NCI-H2107 treated with DMSO at 0.1 percent for 48 hours (cell line): ENCODE measurements around the gene ALOX12.

ENCODE experiments used
- DNase-seq: peaks from one replicate; lab custom pipeline; 2025; ENCODE audit not compliant: unreplicated experiment; lab: John Stamatoyannopoulos, UW

ALOX12 gene

DNA sequence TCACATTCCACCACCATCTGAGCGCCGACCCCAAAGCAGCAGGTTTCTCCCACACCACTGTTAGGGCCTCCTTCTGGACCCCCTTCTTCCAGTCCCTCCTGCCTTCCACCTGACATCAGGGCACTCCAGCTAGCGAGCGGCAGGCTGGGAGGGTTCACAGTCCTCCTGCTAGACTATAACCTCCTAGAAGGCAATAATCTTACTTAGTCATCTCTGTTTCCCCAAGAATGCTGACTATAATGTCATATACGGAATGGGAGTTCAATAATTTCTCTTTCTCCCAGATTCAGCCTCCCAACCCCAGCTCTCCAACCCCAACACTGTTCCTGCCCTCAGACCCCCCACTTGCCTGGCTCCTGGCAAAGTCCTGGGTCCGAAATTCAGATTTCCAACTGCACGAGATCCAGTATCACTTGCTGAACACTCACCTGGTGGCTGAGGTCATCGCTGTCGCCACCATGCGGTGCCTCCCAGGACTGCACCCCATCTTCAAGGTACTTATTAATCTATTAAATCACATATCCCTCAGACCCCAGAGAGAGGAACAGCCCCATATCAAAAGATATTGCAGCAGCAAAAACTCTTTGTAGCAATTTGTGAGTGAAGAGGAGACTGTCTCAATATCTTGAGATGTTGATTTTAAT is 5.6 kb downstream of the ALOX12 start:
- peak; percentile 0 for DNase-seq

DNA sequence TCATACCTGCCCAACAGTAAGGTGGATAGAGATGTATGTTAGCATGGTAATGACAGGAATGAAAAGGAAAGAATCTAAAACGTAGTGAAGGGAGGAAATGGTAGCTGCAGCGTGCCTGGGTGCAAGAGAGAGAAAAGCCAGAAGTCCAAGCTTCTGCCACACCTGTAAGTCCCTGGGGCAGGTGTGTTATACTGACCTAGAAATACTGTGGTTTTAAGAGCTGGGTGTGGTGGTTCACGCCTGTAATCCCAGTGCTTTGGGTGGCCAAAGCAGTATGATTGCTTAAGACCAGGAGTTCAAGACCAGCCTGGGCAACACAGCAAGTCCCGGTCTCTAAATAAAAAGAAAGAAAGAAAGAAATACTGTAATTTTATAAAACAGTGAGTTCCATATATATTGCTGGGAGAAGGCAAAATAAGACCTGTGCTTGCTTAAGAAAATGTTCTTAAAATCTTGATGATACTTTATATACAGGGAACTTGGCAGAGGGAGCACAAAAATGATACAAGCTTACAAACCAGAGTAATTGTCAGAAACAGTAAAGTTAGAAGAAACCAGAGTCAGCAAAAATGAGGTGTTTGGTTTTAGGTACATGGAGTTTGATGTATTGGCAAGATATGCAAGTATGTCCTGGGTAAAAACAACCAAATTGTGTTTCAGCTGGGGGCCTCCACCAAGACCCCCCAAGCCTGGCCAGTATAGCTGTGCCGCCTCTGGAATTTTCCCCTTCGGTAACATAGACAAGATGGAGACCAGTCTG is 6.6 kb downstream of the ALOX12 start:
- no peak for DNase-seq

DNA sequence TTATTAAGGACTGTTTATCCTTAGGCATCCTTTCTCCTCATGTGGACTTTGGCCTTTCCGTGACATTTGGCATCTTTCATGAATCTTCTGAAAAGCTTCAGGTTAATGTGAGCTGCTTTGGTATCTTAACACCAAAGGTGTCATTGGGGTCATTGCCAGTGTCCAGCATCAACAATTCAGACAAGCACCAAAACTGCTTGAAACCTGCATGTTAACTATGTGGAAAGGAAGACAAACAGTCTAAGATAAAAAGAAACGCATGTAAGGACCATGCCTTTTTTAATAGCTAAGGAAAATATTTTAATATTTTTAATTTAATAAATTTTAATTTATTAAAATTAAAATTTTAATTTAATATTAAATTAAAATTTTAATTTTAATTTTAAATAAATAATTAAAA is 7.9 kb downstream of the ALOX12 start:
- no peak for DNase-seq

DNA sequence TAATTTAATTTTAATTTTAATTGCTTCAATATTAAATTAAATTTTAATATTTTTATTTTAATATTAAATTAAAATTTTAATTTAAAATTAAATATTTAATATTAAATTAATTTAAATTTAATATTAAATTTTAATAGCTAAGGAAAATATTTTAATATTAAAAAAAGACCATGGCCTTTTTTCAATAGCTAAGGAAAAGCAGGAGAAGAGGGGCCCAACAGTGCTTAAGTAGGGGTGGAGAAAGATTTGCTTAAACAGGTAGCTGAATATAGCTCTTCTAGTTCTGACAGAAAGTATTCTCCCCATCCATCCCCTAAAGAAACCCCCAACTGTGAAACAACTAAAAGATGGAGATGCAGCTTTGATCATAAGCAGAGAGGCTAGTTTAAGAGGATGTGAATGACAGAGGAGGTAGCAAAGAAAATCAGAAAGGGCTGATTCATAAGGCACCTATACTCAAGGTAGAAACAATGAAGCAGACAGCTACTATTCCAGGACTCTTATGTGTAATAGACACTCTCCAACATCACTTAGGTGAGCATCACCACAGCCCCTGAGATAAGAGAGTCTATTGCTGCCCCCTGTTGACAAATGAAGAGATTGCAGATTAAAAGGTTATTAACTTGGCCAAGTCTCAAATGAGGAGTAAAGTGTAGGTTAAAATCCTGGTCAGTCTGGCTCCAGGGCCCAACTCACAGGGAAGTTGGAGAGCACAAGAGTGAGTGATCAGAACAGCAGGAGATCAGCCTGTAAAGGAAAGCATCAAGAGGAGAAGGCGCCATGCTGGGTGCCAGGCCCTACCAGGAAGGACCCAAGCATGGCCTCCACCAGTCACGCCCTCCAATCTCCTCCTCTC is 8.8 kb downstream of the ALOX12 start:
- DNase-seq = peak; percentile 64

DNA sequence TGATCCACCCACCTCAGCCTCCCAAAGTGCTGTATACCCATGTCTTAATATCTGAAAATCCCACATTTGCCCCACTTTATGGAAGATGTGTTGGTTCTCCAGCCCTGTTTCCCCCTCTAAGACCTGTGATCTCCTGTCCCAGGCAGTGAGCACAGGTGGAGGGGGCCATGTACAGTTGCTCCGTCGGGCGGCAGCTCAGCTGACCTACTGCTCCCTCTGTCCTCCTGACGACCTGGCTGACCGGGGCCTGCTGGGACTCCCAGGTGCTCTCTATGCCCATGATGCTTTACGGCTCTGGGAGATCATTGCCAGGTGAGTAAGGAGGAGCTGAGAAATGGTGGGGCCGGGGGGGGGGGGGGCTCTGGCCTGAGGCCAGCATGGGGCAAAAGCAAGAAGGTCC is 9.9 kb downstream of the ALOX12 start:
- no peak for DNase-seq

DNA sequence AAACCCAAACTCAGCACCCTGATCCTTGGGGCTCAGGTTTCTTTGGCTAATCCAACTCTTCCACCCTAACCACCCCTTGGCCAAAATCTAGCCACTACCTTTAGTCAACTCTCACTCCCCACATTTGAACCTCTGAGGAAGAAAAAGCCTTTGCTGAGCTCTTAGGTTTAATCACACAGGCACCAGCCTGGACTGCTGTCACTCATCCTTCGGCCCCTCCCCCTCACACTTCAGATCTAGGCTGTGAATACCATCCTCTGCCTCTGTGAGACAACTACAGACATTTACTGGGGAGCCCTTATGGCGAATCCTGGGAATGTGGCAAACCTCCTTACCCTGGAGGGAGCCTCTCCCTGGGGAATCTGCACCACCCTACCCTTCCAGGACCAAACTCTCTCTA is 11.3 kb downstream of the ALOX12 start:
- no peak for DNase-seq

DNA sequence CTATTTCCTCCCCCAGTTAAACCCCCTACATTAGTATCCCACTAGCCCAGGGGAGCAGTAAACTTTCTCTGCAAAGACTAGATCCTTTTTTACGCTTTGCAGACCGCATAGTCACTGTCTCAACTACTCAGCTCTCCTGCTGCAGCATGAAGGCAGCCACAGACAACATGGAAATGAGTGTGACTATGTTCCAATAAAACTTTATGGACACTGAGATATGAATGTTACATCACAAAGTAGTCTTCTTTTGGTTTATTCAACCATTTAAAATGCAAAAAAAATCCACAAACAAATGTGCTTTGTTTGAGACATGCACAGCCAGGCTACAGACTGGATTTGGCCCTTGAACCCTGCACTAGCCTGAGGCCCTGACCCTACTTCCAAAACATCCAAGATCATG is 14.7 kb downstream of the ALOX12 start:
- no peak for DNase-seq

DNA sequence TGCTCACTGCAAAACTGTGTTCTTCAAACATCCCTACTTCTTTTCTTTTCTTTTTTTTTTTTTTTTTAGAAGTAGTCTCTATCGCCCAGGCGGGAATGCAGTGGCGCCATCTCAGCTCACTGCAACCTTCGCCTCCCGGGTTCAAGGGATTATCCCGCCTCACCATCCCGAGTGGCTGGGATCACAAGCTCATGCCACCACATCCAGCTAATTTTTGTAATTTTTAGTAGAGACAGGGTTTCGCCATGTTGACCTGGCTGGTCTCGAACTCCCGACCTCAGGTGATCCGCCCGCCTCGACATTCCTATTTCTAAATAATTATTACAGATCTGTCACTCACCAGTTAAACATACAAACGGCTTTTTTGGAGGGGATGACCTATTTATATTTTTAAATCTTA is 15.6 kb downstream of the ALOX12 start:
- DNase-seq = no peak

DNA sequence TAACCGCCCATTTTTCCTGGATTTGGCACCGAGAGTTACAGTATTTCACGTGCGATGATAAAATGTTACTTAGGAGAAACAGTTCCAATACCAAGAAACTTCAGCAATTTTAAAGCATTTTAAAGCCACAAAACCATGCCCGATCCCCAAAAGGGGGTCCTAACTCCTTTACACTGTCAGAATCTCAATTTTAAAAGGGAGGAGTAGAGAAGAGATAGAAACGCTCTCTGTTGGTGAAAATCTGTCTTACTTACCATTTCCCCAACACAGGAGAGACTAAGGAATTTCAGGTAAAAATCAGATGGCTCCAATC is 16.0 kb downstream of the ALOX12 start:
- no peak for DNase-seq

DNA sequence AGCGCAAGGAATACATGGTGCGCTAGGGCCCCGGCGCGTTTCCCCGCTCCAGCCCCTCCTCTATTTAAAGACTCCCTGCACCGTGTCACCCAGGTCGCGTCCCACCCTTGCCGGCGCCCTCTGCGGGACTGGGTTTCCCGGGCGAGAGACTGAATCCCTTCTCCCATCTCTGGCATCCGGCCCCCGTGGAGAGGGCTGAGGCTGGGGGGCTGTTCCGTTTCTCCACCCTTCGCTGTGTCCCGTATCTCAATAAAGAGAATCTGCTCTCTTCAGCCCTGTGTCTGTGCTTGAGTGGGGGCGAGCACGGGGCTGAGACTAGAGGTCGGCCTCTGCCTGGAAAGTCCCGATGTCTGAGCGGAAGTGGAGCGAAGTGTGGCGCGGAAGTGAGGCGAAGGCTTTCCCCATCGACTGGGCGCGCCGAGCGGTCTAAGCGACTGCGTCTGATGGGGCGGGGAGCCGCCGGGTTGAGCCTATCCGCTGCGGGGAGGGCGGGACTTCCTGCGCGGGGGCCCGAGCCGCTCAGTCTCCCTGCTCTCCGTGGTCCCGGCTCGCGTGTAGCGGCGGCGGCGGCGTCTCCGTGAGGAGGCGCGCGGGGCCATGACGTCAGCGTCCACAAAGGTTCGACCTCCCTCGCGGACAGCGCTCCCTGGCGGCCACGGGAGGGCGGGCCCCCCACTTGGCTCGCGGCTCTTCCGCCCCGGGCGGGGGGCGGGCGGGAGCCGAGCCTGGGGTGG is 18.6 kb downstream of the ALOX12 start:
- DNase-seq = peak; percentile 64

DNA sequence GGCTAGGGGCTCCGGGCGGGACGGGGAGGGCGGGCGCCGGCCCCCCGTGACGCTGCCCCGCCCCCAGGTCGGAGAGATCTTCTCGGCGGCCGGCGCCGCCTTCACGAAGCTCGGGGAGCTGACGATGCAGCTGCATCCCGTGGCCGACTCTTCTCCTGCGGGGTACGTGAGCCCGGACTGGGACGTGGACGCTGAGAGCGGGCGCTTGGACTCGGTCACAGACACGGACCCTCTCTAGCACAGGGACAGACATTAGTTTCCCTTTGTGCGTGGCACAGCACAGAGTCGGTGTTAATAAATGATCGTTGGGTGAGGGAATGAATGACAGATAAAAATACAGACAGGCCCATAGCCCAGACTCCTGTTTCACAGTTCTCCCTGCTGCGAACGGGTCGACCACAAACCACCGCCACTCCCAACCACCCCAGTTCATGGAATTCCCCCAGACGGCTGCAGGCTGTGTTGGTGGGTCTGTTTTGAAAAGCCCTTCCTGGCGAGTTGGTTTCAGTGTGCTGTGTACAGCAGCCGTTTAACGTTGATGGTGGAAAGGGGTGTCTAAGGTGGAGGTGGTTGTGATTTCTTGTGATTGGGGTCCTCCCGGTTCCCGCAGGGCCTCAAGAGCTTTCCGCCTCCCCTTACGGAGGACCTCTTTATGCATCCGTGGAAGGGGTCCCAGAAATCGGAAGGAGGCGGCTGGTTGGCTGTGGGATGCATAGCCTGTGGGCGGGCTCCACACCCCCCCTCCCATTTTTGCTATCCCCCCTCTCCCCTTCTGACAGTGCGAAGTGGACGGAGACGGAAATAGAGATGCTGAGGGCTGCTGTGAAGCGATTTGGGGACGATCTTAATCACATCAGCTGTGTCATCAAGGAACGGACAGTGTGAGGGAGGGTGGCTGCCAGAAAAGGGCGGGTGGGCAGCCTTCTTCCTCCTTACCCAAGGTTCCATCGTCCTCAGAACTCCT is 19.4 kb downstream of the ALOX12 start:
- no peak for DNase-seq

DNA sequence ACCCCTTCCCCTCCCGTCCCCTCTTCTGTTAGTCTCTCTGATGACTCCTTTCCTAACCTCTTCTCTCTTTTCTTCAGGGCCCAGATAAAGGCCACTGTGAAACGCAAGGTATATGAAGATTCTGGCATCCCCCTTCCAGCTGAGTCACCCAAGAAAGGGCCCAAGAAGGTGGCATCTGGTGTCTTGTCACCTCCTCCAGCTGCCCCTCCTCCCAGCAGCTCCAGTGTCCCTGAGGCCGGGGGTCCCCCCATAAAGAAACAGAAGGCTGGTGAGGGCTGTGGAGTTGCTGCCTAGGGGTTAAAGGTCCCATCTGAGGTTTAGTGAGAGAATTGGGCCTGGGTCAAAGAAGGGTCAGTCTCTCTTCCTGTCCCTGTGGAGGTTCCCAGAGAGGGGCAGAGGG is 20.6 kb downstream of the ALOX12 start:
- no peak for DNase-seq

DNA sequence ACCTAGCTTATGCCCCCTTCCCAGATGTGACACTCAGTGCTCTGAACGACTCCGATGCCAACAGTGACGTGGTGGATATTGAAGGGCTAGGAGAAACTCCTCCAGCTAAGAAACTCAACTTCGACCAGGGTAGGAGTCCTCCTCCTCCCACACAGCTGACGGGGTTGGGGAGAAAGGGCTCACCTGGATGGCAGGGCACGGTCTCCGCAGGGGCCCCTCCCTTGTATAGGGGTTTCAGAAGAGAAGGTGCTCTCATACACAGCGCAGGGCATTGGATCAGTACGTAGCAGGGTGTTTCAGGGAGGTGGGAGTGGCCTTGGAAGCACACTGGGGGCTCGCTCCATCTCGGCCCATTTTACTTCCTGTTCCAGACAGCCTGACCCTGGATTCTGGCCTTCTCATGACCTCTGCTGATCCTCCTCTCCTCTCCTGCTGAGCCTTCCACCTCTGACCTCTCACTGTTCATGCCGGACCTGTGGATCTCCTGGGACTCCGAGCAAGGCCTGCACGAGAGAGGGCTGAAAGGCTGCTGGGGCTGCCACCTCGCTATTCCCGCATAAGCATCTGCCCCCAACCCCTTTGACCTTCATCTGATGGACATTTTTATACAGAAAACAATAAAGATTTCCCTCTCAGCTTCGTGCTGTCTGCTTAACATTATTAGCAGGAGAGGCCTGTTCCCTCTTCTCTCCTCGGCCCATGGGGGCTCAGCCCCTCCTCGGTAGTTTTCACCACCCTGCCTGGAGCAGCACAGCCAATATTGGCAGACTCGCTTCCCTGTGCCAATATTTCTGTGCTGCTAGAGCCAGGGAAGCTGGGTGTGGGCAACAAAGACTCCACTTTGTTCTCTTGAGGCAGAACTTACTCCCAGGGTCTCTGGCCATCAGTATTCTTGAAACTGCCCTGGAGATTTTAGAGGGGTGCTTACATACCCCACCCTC is 21.3 kb downstream of the ALOX12 start:
- DNase-seq = no peak

DNA sequence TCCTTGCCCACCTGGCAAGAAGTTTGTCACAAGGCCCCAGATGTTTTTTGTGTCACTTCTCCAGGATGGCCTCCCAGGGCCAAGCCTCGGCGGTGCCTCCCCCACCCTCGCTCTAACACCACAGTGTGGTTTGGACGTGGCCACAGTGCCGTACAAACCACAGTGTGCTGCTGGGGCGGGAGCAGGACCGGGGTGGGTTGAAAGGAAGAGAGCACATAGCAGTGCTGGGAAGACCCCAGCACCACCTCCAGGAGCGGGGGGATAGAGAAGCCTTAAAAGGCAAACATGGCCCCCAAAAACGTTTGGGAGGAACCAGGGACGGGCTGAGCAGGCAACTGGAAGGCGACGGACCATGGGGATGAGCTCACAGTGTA is 22.0 kb downstream of the ALOX12 start:
- no peak for DNase-seq

DNA sequence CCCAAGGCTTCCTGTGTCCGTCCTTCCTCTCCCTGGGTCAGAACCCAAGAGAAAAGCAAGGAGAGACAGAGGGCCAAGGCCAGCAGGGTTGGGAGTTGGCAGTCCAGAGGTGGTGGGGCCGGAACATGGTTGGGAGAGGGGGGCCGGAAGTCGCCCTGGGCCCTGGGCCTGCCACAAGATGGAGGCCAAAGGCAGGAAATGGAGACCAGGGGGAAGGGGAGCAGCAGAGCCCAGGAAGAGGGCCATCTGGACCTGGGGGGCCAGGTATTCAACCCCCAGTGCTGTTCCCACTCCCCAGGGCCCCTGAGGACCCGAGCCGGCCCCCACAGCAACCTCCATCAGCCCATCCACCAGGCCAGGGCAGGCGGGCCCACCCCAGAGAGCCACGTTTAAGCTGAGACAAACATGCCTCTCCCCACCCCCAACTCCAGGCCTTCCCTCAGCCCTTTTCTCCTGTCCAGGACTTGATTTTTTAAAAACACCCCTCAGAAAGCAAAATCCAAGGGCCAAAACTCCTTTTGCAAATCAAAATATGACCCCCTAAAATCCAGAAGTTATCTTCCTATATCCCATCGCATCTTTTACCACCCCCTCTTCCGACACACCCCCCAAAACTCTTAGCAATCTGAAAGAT is 22.6 kb downstream of the ALOX12 start:
- no peak for DNase-seq

DNA sequence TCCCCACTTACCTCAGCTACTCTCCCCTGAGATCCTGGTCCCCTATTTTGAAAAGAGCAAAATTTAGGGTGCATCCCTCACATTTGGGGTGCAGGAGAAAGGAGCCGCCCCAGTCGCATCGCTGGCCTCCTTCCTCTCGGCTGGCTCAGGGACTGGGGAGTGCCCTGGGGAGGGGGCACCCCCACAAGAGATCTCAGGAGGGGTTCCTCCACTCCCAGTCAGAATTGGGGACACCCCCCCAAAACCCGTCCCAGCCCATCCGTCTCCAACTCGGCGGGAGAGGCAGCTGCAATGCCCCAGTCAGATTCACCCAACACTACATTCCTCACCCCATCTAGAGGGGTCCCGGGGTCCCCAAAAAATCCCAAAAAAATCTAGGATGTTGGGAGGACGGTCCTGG is 23.5 kb downstream of the ALOX12 start:
- no peak for DNase-seq

DNA sequence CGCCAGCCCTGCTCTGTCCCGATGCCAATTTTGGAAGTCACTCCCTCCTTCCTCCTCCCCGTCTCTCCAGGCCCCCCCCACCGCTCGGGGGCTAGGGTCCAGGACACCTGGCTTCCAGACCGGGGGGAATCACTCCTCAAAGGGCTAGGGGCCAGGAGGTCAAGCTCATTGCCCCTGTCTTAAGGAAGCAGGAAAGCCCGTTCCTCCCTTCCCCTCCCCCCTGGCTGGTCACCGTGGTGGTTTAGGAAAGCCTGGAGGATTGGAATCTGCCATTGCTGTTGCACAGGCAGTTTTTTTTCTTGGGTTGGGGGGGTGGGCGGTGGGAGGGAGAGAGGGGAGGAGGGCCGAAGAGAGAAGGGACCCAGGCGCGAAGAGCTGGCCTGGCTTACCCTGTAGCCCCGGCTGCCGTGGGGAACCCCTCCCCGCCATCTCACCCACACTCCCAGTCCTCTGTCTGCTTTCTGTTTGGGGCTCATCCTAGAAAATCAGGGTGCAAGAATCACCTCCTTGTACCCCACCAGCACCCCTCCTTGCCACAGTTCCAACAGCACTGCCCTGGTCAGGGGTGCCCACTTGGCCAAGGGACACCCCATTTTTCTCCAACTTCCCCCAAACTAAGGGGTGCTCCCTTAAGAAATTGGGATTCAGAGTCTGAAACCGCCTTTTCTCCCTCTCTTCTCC is 24.1 kb downstream of the ALOX12 start:
- DNase-seq = no peak
